HepG2 (cell line): ENCODE data around the gene TOLLIP. TPM values are rescaled to one million over a fixed set of nuclear protein-coding genes. Genes with fewer than 3 reads are reported as not detected.

Experiments
- ATAC-seq: fragments of 200-7000 bp; cut with Tn5 transposase; 3 replicates; pipeline ENCODE4 v1.9.1; 2020; ENCODE audit warnings: mild to moderate bottlenecking, moderate library complexity
- BruUV-seq: library from RNA; stranded (reverse); fragments of 400-500 nt; replicated peaks from 2 replicates; lab custom pipeline; 2021; lab: Mats Ljungman, UMichigan
- CTCF ChIA-PET: fragments of 300-600 bp; formaldehyde crosslinking; extraction: SDS; loops from one replicate; lab custom pipeline; 2021; ENCODE audit warnings: low total read pairs, inconsistent platforms, low intra/inter-chr PET ratio; lab: Yijun Ruan, JAX
- POLR2A ChIA-PET: fragments of 350-600 bp; sonication (Branson Sonifier 250); formaldehyde crosslinking; loops from one replicate; lab custom pipeline; 2020; ENCODE audit warnings: antibody characterized with exemption, inconsistent platforms; lab: Yijun Ruan, JAX
- DNase-seq: peaks from one replicate; pipeline ENCODE4 v3.0.0-alpha.2; 2015; ENCODE audit warnings: low spot score
- FAIRE-seq: peaks from 3 replicates; lab custom pipeline; 2011; peaks lifted over from hg19 to GRCh38; lab: Jason Lieb, UNC
- H2AFZ ChIP-seq: one replicate; pipeline ENCODE4 v1.6.1; 2011; ENCODE audit warnings: low read length, inconsistent platforms
- H3K27ac ChIP-seq: fragments of 300-600 bp; 3 replicates; pipeline ENCODE4 v1.8.0; 2011; ENCODE audit warnings: mixed run types, mild to moderate bottlenecking, mixed read lengths, low read length, inconsistent platforms; ENCODE audit not compliant: insufficient read depth; ENCODE audit errors: extremely low read length
- H3K27me3 ChIP-seq, 2 experiments: fragments of 200-600 bp in 1 of 2; 2 replicates in 1 of 2; 3 replicates in 1 of 2; pipeline versions ENCODE4 v1.6.0 to v1.8.0; 2011; ENCODE audit warnings: low read length in 2 of 2, mild to moderate bottlenecking in 2 of 2, moderate library complexity in 2 of 2, inconsistent platforms in 1 of 2; ENCODE audit not compliant: insufficient read depth in 2 of 2, control insufficient read depth in 1 of 2
- H3K36me3 ChIP-seq, 2 experiments: fragments of 200-600 bp in 1 of 2; replicated peaks in 1 of 2; 2 replicates in 1 of 2; 3 replicates in 1 of 2; pipeline versions ENCODE4 v1.5.1 to v1.8.0; 2011; ENCODE audit warnings: low read length in 2 of 2, inconsistent platforms in 1 of 2; ENCODE audit not compliant: insufficient read depth in 2 of 2, control insufficient read depth in 1 of 2
- H3K4me1 ChIP-seq: 2 replicates; pipeline ENCODE4 v1.5.1; 2012; ENCODE audit warnings: low read length, inconsistent platforms; ENCODE audit not compliant: insufficient read depth
- H3K4me2 ChIP-seq: 2 replicates; pipeline ENCODE4 v1.6.0; 2011; ENCODE audit warnings: low read depth, low read length, inconsistent platforms
- H3K4me3 ChIP-seq, 3 experiments: fragments of 200-600 bp in 1 of 3; sonication (generic), shearing (Covaris generic) in 1 of 3; replicated peaks in 1 of 3; 2 replicates each; pipeline ENCODE4 v1.5.1; 2011 to 2016; ENCODE audit warnings: low read length in 3 of 3, inconsistent platforms in 2 of 3, low read depth in 2 of 3, mild to moderate bottlenecking in 2 of 3, control low read depth in 1 of 3, mixed read lengths in 1 of 3; ENCODE audit not compliant: insufficient read depth in 1 of 3
- H3K79me2 ChIP-seq: one replicate; pipeline ENCODE4 v1.6.1; 2011; ENCODE audit warnings: low read length, inconsistent platforms; ENCODE audit not compliant: insufficient read depth
- H3K9ac ChIP-seq: 2 replicates; pipeline ENCODE4 v1.6.0; 2011; ENCODE audit warnings: mild to moderate bottlenecking, low read depth, low read length, inconsistent platforms; ENCODE audit not compliant: insufficient read depth
- H3K9me3 ChIP-seq: 2 replicates; pipeline ENCODE4 v1.5.1; 2012; ENCODE audit warnings: mild to moderate bottlenecking, low read length
- H4K20me1 ChIP-seq: 2 replicates; pipeline ENCODE4 v1.6.0; 2011; ENCODE audit warnings: inconsistent platforms, mild to moderate bottlenecking, low read length, moderate library complexity; ENCODE audit not compliant: insufficient read depth
- CBX1 ChIP-seq: IDR thresholded peaks from one replicate; pipeline ENCODE4 v1.6.1; 2016; ENCODE audit warnings: antibody characterized with exemption, low read depth
- HMGA1 ChIP-seq: sonication (generic); formaldehyde crosslinking; conservative IDR thresholded peaks from 2 replicates; pipeline ENCODE4 v1.4.0; 2020; ENCODE audit warnings: missing genetic modification reagents
- IKZF1 ChIP-seq: fragments of 450-650 bp; IDR thresholded peaks from 2 replicates; pipeline ENCODE4 v1.7.1; 2016
- KDM5B ChIP-seq: sonication (generic); formaldehyde crosslinking; IDR thresholded peaks from 2 replicates; pipeline ENCODE4 v1.4.0; 2020; ENCODE audit warnings: missing genetic modification reagents, mild to moderate bottlenecking, borderline replicate concordance
- PITX1 ChIP-seq: sonication (generic); formaldehyde crosslinking; IDR thresholded peaks from 2 replicates; pipeline ENCODE4 v1.5.1; 2020; ENCODE audit warnings: mild to moderate bottlenecking, missing genetic modification reagents
- TBL1XR1 ChIP-seq: fragments of 150-350 bp; IDR thresholded peaks from 2 replicates; pipeline ENCODE4 v1.6.1; 2014; ENCODE audit warnings: borderline replicate concordance, low read length; ENCODE audit not compliant: partially characterized antibody
- TSC22D2 ChIP-seq: sonication (generic); formaldehyde crosslinking; IDR thresholded peaks from 2 replicates; pipeline ENCODE4 v1.5.1; 2020; ENCODE audit warnings: missing genetic modification reagents, mild to moderate bottlenecking, borderline replicate concordance
- ZBTB33 ChIP-seq: sonication (generic); formaldehyde crosslinking; IDR thresholded peaks from 2 replicates; pipeline ENCODE4 v1.4.0; 2020; ENCODE audit warnings: missing genetic modification reagents
- ZNF207 ChIP-seq: fragments of 450-650 bp; IDR thresholded peaks from 2 replicates; pipeline ENCODE4 v1.6.1; 2016; ENCODE audit warnings: antibody characterized with exemption, borderline replicate concordance
- ZNF224 ChIP-seq: sonication (generic); formaldehyde crosslinking; IDR thresholded peaks from 2 replicates; pipeline ENCODE4 v1.5.0; 2020; ENCODE audit warnings: mild to moderate bottlenecking, missing genetic modification reagents
- ZNF660 ChIP-seq: sonication (generic); formaldehyde crosslinking; IDR thresholded peaks from 2 replicates; pipeline ENCODE4 v1.5.1; 2020; ENCODE audit warnings: mild to moderate bottlenecking, low read depth, missing genetic modification reagents, borderline replicate concordance
- WGBS: methylation state at CpG from one replicate; pipeline ENCODE4 v1.1.6; 2017; ENCODE audit warnings: low lambda C conversion rate; 5-methylcytosine and 5-hydroxymethylcytosine counted together
- in situ Hi-C: cut with HindIII; loops from 2 replicates; pipeline ENCODE4 v1.10.0; 2017; ENCODE audit warnings: low pct_unique_long_range_greater_than_20kb; ENCODE audit not compliant: extremely low pct_ligation_motif_present
- intact Hi-C: fragments of 100-400 bp; cut with micrococcal nuclease; formaldehyde crosslinking; loops from one replicate; pipeline ENCODE4 v1.10.0; 2022; ENCODE audit not compliant: unreplicated experiment
- polyA plus RNA-seq, 8 experiments: library from polyadenylated mRNA; depleted of rRNA in 3 of 8; stranded (reverse) in 7 of 8; unstranded in 1 of 8; fragments of >200 nt; fragmentation: Illumina TruSeq in 4 of 8; extraction: Trizol in 4 of 8; gene quantifications; 2 replicates each; pipeline versions ENCODE4 v1.2.1 to v1.2.3, GENCODE V29; 2011 to 2016; ENCODE audit warnings: low read depth in 4 of 8, missing spikeins in 1 of 8, mixed read lengths in 1 of 8; ENCODE audit not compliant: insufficient read depth in 1 of 8
- total RNA-seq, 5 experiments: library from RNA; depleted of rRNA; stranded (reverse); fragments of >200 nt; fragmentation: Illumina TruSeq; extraction: Trizol; gene quantifications; 2 replicates each; pipeline ENCODE4 v1.2.3, GENCODE V29; 2016; ENCODE audit warnings: low read depth in 1 of 5
- TF ChIP-seq, protein P1 (sequence below): IDR thresholded peaks from 2 replicates; pipeline ENCODE4 v1.6.1; 2016; ENCODE audit warnings: control low read depth
- TF ChIP-seq, protein P2 (sequence below): fragments of 450-650 bp; IDR thresholded peaks from 2 replicates; pipeline ENCODE4 v1.6.1; 2016
- TF ChIP-seq, protein P3 (sequence below): sonication (generic); formaldehyde crosslinking; IDR thresholded peaks from 2 replicates; pipeline ENCODE4 v1.4.0; 2020; ENCODE audit warnings: missing genetic modification reagents
- TF ChIP-seq, protein P4 (sequence below): sonication (generic); formaldehyde crosslinking; IDR thresholded peaks from 2 replicates; pipeline ENCODE4 v1.4.0; 2020; ENCODE audit warnings: mild to moderate bottlenecking, missing genetic modification reagents

TOLLIP gene
- total and polyA plus RNA-seq, 2 of the 13 experiments (the other 11 are each of a cell fraction or from before 2014, with no cell fraction given), result 25.9 to 47.5 TPM

GRCh38 chr11:1356478-1356960, 47.1 kb upstream of the TOLLIP start (continued):
- TF ChIP-seq ZBTB33 (no peak), IKZF1 (no peak)

DNA sequence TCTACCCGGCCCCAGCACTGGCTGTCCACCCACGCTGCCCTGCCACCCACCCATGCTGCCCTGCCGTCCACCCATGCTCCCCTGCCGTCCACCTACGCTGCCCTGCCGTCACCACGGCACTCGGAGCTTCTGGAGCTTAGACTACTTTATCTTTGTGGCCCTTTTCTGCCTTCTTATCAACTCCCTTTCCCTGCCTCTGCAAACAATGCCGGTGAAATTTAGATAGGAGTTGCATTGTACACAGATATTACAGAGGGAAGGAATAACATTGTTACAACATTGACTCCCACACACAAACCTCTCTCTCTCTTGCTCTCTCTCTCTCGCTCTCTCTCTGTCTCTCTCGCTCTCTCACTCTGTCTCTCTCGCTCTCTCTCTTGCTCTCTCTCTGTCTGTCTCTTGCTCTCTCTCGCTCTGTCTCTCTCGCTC, 46.6 kb upstream of the TOLLIP start:
- no peak for DNase-seq
- ChIA-PET POLR2A (no interaction called here), CTCF (no interaction called here)
- H3K27ac ChIP-seq, result no peak overlapping the region
- H3K4me1 ChIP-seq, result peaks cover 18% of the 10 kb centered on the region
- BruUV-seq, result no TSS peak
- H2AFZ ChIP-seq, result no peak overlapping the region
- peaks cover 2 to 61% of the 10 kb centered on the region in 2 experiments; a peak in 4 of 5 replicates for H3K27me3 ChIP-seq
- in situ Hi-C loops, result no loop called here
- H3K9me3 ChIP-seq, result no peaks in the 10 kb centered on the region
- no peak for ATAC-seq
- H3K36me3 ChIP-seq, result no peaks in the 10 kb centered on the region
- H3K4me2 ChIP-seq, result no peak overlapping the region
- FAIRE-seq, result no peak
- H4K20me1 ChIP-seq, result no peaks in the 10 kb centered on the region
- no peak overlapping the region for H3K9ac ChIP-seq
- H3K79me2 ChIP-seq, result no peaks in the 10 kb centered on the region
- H3K4me3 ChIP-seq, result no peak overlapping the region
- intact Hi-C loops, result loop anchor here (5.0 kb wide), 1 partner anchor 94 kb away; no protein-coding TSS in a partner anchor
- 5% methylated on average over 14 of the region's 14 CpGs for WGBS
- TF ChIP-seq HMGA1 (no peak), ZNF660 (CRISPR knock-in tag) (no peak), PITX1 (CRISPR knock-in tag) (no peak), TBL1XR1 (no peak), ZNF224 (CRISPR knock-in tag) (no peak), KDM5B (CRISPR knock-in tag) (no peak), CBX1 (no peak), TSC22D2 (CRISPR knock-in tag) (no peak), ZNF207 (no peak)
- TF ChIP-seq, protein P1, sequence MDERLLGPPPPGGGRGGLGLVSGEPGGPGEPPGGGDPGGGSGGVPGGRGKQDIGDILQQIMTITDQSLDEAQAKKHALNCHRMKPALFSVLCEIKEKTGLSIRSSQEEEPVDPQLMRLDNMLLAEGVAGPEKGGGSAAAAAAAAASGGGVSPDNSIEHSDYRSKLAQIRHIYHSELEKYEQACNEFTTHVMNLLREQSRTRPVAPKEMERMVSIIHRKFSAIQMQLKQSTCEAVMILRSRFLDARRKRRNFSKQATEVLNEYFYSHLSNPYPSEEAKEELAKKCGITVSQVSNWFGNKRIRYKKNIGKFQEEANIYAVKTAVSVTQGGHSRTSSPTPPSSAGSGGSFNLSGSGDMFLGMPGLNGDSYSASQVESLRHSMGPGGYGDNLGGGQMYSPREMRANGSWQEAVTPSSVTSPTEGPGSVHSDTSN (CRISPR knock-in tag), result no peak
- TF ChIP-seq, protein P2, sequence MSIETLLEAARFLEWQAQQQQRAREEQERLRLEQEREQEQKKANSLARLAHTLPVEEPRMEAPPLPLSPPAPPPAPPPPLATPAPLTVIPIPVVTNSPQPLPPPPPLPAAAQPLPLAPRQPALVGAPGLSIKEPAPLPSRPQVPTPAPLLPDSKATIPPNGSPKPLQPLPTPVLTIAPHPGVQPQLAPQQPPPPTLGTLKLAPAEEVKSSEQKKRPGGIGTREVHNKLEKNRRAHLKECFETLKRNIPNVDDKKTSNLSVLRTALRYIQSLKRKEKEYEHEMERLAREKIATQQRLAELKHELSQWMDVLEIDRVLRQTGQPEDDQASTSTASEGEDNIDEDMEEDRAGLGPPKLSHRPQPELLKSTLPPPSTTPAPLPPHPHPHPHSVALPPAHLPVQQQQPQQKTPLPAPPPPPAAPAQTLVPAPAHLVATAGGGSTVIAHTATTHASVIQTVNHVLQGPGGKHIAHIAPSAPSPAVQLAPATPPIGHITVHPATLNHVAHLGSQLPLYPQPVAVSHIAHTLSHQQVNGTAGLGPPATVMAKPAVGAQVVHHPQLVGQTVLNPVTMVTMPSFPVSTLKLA, result no peak
- TF ChIP-seq, protein P3, sequence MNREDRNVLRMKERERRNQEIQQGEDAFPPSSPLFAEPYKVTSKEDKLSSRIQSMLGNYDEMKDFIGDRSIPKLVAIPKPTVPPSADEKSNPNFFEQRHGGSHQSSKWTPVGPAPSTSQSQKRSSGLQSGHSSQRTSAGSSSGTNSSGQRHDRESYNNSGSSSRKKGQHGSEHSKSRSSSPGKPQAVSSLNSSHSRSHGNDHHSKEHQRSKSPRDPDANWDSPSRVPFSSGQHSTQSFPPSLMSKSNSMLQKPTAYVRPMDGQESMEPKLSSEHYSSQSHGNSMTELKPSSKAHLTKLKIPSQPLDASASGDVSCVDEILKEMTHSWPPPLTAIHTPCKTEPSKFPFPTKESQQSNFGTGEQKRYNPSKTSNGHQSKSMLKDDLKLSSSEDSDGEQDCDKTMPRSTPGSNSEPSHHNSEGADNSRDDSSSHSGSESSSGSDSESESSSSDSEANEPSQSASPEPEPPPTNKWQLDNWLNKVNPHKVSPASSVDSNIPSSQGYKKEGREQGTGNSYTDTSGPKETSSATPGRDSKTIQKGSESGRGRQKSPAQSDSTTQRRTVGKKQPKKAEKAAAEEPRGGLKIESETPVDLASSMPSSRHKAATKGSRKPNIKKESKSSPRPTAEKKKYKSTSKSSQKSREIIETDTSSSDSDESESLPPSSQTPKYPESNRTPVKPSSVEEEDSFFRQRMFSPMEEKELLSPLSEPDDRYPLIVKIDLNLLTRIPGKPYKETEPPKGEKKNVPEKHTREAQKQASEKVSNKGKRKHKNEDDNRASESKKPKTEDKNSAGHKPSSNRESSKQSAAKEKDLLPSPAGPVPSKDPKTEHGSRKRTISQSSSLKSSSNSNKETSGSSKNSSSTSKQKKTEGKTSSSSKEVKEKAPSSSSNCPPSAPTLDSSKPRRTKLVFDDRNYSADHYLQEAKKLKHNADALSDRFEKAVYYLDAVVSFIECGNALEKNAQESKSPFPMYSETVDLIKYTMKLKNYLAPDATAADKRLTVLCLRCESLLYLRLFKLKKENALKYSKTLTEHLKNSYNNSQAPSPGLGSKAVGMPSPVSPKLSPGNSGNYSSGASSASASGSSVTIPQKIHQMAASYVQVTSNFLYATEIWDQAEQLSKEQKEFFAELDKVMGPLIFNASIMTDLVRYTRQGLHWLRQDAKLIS, result no peak
- TF ChIP-seq, protein P4, sequence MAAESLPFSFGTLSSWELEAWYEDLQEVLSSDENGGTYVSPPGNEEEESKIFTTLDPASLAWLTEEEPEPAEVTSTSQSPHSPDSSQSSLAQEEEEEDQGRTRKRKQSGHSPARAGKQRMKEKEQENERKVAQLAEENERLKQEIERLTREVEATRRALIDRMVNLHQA (CRISPR knock-in tag), result no peak
